NCI-H146 (cell line): ENCODE results near the gene NRSN2.
"Not testable (repeated sequence)": the region's sequence is repeated elsewhere in the genome, so short reads cannot be mapped to it uniquely, and the experiment has no call there.

Source experiments
- DNase-seq: peaks from one replicate; lab custom pipeline; 2025; lab: John Stamatoyannopoulos, UW

The NRSN2 gene

DNA sequence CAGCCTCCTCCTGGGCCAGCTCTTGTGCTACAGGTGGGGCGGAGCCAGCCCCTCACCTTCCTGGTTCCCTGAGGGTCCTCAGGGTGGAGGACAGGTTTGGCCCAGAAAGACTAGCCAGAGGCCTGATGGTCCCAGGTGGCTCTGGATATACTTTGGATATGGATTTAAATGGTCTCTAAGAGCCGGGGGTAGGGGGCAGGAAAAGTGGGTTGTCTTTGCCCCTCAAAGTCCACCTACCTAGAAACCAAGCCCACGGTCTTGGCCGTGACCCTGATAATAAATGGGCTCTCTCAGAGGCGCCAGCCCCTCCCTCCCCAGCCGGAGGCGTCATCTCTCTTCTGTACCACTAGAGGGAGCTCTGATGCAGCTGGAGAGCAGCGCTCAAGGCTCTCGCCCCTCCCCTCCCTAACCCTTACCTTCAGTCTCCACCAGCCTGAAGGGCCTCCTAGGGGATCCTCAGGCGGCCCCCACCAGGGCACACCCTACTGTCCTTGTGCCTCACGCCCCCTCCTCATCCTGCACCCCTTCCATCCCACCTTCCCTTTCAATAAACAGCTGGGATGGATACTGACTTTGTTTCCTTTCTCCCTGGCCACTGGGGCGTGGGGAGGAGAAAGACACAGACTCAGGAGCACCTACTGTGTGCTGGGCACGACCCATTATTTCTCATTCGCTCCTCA is 7.5 kb downstream of the NRSN2 start:
- peak; percentile 81 for DNase-seq

GRCh38 chr20:356154-356553 is 9.2 kb downstream of the NRSN2 start:
- DNase-seq = not testable (repeated sequence)

GRCh38 chr20:356745-357144 is 9.8 kb downstream of the NRSN2 start:
- no peak for DNase-seq

GRCh38 chr20:358891-359555 is 12.1 kb downstream of the NRSN2 start:
- no peak for DNase-seq

DNA sequence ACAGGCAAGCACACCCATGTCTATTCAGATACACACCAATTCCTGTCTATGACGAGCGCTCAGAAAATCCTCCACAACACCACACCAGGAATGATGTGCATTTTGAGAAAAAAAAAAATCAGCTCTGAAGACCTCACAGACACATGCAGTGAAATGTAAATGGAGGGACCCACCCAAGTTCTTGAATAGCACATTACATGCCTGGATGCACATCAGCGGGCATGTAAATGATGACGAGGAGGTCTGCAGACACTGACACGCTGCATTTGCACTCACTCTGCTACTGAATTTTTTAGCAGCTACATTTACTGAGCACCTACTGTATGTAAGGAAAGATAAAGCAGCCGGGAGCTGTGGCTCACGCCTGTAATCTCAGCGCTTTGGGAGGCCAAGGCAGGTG is 14.7 kb downstream of the NRSN2 start:
- peak; percentile 30 for DNase-seq

GRCh38 chr20:362271-363254 is 15.7 kb downstream of the NRSN2 start:
- DNase-seq = peak; percentile 81

DNA sequence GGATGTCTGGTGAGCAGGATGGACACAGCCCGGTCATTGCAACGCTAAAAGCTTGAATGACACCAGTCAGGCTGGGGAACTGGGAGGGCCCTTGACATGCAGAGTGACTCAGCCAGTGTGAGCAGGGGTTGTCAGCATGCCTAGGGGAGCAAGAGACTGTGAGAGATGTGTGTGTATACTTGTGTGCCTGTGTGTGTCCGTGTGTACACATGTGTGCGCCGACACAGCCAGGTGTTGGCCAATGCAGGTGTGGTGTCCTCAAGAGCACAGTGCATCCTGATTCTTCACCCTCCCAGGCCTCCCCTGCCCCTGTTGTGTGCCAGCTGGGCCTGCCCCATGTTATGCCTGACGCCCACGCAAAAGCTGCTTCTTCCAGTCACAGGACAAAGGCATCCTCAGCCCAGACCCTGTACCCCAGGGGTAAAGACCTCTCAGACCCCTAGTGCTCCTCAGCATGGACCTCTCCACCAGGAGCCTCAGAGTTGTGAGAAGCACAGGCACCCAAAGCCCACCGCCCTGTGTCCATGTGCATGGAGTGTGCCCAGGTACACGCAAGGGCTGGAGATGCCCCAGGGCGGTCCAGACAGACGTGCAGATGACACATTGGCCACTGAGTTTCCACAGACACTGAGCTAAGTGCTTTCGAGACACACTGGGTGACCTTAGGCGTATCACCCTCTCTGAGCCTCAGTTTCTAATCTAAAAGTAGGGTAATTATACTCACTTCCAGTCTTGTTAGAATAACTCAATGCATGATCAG is 16.6 kb downstream of the NRSN2 start:
- no peak for DNase-seq

GRCh38 chr20:364905-365794 is 18.2 kb downstream of the NRSN2 start:
- DNase-seq = no peak

GRCh38 chr20:366041-366718 is 19.3 kb downstream of the NRSN2 start:
- DNase-seq = no peak

- DNase-seq = no peak
Observed at GRCh38 chr20:366719-367485, 20.0 kb downstream of the NRSN2 start.

- DNase-seq = no peak
Observed at GRCh38 chr20:367486-367887, 20.6 kb downstream of the NRSN2 start.

DNA sequence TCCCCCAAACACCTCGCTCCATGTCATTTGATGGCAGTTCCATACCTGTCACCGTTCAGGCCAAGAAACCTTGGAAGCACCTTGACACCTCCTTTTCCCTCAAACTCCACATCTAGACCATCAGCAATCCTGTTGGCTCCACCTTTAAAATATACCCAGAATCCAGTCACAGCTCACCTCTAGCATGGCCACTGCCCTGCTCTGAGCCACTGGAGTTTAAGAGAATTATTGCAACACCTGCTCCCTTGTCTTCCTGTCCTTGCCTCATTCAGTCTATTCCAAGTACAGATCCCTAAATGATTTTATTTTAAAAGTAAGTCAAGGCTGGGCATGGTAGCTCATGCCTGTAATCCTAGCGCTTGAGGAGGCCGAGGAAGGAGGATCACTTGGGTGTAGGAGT is 22.0 kb downstream of the NRSN2 start:
- no peak for DNase-seq

GRCh38 chr20:370151-370600 is 23.3 kb downstream of the NRSN2 start:
- DNase-seq = no peak

- DNase-seq = no peak
Observed at GRCh38 chr20:370977-371754, 24.3 kb downstream of the NRSN2 start.

GRCh38 chr20:371755-372542 is 25.0 kb downstream of the NRSN2 start:
- no peak for DNase-seq

DNA sequence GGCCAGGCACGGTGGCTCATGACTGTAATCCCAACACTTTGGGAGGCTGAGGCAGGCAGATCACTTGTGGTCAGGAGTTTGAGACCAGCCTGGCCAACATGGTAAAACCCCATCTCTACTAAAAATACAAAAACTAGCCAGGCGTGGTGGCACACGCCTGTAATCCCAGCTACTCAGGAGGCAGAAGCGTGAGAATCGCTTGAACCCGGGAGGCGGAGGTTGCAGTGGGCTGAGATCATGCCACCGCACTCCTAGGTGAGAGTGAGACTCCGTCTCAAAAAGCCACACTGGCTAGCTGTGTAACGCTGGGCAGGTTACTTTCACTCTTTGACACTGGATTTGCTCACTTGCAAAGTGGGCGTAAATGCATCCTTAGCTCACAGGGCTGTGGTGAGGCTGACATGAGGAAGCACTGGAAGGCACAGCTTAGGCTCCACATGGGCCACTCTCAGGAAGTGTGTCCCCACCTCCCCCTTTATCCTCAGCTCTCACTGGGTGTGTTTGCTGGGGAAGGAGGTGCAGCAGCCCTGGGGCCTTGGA is 25.7 kb downstream of the NRSN2 start:
- not testable (repeated sequence) for DNase-seq

- DNase-seq = no peak
Observed at GRCh38 chr20:373171-373890, 26.4 kb downstream of the NRSN2 start.
